ENCODE measurements around the gene SMIM41. TPM values are rescaled to one million over a fixed set of nuclear protein-coding genes. Genes with fewer than 3 reads are reported as not detected.

The SMIM41 gene
- total and polyA plus RNA-seq, 10 of the 15 experiments (the other 5 are each of a cell fraction or from before 2014, with no cell fraction given), result not detected

DNA sequence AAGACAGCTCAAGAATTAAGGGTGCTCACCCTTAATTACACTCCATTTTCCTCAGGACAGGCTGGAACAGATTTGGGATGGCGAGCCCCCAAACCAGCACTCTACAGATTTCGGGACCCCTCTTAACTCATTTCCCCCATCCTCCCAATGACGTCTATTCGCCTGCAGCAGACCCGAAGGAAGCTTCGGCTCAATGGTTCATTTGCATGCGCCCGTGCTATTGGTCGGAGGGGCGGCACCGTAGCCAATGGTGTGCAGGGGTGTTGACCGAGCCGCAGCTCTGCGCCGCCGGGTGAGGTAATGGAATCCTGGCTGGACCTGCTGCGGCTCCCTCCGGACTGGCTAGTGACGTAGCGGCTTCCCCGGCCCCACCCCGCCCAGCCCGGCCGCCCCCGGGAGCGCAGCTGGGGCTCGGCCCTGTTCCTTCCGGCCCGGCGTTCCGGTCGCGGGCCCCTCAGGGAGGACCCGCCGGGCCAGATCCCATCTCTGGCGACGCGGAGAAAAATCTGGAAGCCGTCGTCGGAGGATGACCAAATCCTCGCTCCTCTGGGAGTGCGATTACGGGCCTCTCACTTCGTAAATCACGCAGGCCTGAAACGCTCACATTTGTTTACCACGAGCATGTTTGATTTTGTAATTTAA, 46.6 kb upstream of the SMIM41 start:
- Histone ChIP-seq H3K4me2 (ENCODE audit: control insufficient read depth, insufficient read depth) (peak overlapping the region; percentile 88), H3K27ac (ENCODE audit: control insufficient read depth, insufficient read depth) (no peak overlapping the region), H3K4me1 (ENCODE audit: control insufficient read depth, insufficient read depth, low read length) (peaks cover 17% of the 10 kb centered on the region), H3K9me3 (replicated peaks; ENCODE audit: control insufficient read depth, insufficient read depth, low read length) (no peaks in the 10 kb centered on the region), H2AFZ (ENCODE audit: control insufficient read depth, low read depth, low read length) (peak overlapping the region; percentile 64), H3K27me3 (replicated peaks in 1 of 2; ENCODE audit: control insufficient read depth in 2 of 2, insufficient read depth in 2 of 2, low read length in 1 of 2) (no peaks in the 10 kb centered on the region; a peak in 1 of 4 replicates), H4K20me1 (ENCODE audit: control insufficient read depth, insufficient read depth) (no peaks in the 10 kb centered on the region), H3K36me3 (ENCODE audit: control insufficient read depth in 2 of 2, insufficient read depth in 2 of 2, low read length in 1 of 2) (no peaks in the 10 kb centered on the region), H3K4me3 (peak overlapping the region; percentile 51; the same call in 1 of the 2 replicates), H3K9ac (ENCODE audit: control insufficient read depth, insufficient read depth, low read length) (peak overlapping the region; percentile 56), H3K79me2 (ENCODE audit: control insufficient read depth, insufficient read depth, low read length) (no peaks in the 10 kb centered on the region)
- DNase-seq (ENCODE audit: low read depth, low spot score) (peak; percentile 55), ATAC-seq (peak; percentile 94), FAIRE-seq (peak; percentile 95)
- no TSS peak for BruUV-seq (replicated peaks)
- in situ Hi-C loops (cut with MboI), result no loop called here
- ChIA-PET RAD21 (ENCODE audit: unreplicated experiment) (interaction anchor here (0.7 to 4.3 kb wide), 14 partner anchors 9 to 89 kb away, joined by 3 to 44 read pairs (median 8); partner anchors contain the start of genes ATG101 and NR4A1), CTCF (interaction anchor here (0.9 to 15.6 kb wide), 18 partner anchors 8 to 246 kb away, joined by 3 to 622 read pairs (median 6); partner anchors contain the start of genes ATG101, NR4A1 and SMIM41), SMC1A (ENCODE audit: uncharacterized antibody, unreplicated experiment) (interaction anchor here (0.7 to 13.7 kb wide), 12 partner anchors 9 to 88 kb away, joined by 3 to 322 read pairs (median 6); partner anchors contain the start of genes ATG101 and NR4A1), POLR2A (interaction anchor here (0.6 to 6.0 kb wide), 11 partner anchors 15 to 1254 kb away, joined by 3 to 24 read pairs (median 5); partner anchors contain the start of genes ATG101 and NR4A1)
- intact Hi-C loops (cut with micrococcal nuclease; ENCODE audit: unreplicated experiment), result no loop called here
- 1% methylated on average over 30 of the region's 48 CpGs for WGBS (ENCODE audit: insufficient coverage, insufficient replicate concordance, low lambda C conversion rate, missing lambda C conversion rate)
- TF ChIP-seq TAF1 (IDR thresholded peaks at IDR 0.05; ENCODE audit: borderline replicate concordance, low read depth, low read length), result no peak
- TF ChIP-seq, protein P1, sequence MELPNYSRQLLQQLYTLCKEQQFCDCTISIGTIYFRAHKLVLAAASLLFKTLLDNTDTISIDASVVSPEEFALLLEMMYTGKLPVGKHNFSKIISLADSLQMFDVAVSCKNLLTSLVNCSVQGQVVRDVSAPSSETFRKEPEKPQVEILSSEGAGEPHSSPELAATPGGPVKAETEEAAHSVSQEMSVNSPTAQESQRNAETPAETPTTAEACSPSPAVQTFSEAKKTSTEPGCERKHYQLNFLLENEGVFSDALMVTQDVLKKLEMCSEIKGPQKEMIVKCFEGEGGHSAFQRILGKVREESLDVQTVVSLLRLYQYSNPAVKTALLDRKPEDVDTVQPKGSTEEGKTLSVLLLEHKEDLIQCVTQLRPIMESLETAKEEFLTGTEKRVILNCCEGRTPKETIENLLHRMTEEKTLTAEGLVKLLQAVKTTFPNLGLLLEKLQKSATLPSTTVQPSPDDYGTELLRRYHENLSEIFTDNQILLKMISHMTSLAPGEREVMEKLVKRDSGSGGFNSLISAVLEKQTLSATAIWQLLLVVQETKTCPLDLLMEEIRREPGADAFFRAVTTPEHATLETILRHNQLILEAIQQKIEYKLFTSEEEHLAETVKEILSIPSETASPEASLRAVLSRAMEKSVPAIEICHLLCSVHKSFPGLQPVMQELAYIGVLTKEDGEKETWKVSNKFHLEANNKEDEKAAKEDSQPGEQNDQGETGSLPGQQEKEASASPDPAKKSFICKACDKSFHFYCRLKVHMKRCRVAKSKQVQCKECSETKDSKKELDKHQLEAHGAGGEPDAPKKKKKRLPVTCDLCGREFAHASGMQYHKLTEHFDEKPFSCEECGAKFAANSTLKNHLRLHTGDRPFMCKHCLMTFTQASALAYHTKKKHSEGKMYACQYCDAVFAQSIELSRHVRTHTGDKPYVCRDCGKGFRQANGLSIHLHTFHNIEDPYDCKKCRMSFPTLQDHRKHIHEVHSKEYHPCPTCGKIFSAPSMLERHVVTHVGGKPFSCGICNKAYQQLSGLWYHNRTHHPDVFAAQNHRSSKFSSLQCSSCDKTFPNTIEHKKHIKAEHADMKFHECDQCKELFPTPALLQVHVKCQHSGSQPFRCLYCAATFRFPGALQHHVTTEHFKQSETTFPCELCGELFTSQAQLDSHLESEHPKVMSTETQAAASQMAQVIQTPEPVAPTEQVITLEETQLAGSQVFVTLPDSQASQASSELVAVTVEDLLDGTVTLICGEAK (IDR thresholded peaks at IDR 0.05; ENCODE audit: borderline replicate concordance), result peak; percentile 74; the same call in 1 of the 2 replicates
- TF ChIP-seq, protein P2, sequence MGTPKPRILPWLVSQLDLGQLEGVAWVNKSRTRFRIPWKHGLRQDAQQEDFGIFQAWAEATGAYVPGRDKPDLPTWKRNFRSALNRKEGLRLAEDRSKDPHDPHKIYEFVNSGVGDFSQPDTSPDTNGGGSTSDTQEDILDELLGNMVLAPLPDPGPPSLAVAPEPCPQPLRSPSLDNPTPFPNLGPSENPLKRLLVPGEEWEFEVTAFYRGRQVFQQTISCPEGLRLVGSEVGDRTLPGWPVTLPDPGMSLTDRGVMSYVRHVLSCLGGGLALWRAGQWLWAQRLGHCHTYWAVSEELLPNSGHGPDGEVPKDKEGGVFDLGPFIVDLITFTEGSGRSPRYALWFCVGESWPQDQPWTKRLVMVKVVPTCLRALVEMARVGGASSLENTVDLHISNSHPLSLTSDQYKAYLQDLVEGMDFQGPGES (IDR thresholded peaks at IDR 0.05), result no peak
- peak; percentile 44; the same call in 1 of the 2 replicates for TF ChIP-seq GABPA (IDR thresholded peaks at IDR 0.05; ENCODE audit: low read depth)
- TF ChIP-seq ASH2L (IDR thresholded peaks at IDR 0.05; ENCODE audit: borderline replicate concordance, low read depth), result no peak
- TF ChIP-seq IRF4 (IDR thresholded peaks at IDR 0.05; ENCODE audit: low read depth, low read length), result no peak
- TF ChIP-seq EZH2 (IDR thresholded peaks at IDR 0.05; ENCODE audit: borderline replicate concordance, control insufficient read depth, low read depth, low read length), result no peak
- TF ChIP-seq RUNX3 (IDR thresholded peaks at IDR 0.05; ENCODE audit: low read length), result peak; percentile 40; the same call in 1 of the 2 replicates
- no peak for TF ChIP-seq ZBED1 (IDR thresholded peaks at IDR 0.05; ENCODE audit: borderline replicate concordance)
- no peak for TF ChIP-seq POLR2AphosphoS2 (IDR thresholded peaks at IDR 0.05; ENCODE audit: low read depth, low read length)
- no peak for TF ChIP-seq SUZ12 (IDR thresholded peaks at IDR 0.05; ENCODE audit: unreplicated experiment)
- no peak for TF ChIP-seq ETV6 (conservative IDR thresholded peaks at IDR 0.05 in 1 of 2, IDR thresholded peaks at IDR 0.05 in 1 of 2; ENCODE audit: borderline replicate concordance in 1 of 2, low read depth in 1 of 2)
- TF ChIP-seq NR2F1 (conservative IDR thresholded peaks at IDR 0.05), result 0 out of 2 replicates have a peak, but pooled peaks have one; percentile 18
- TF ChIP-seq JUNB (IDR thresholded peaks at IDR 0.05), result no peak
- TF ChIP-seq TARDBP (IDR thresholded peaks at IDR 0.05; ENCODE audit: borderline replicate concordance), result no peak
- no peak for TF ChIP-seq ESRRA (IDR thresholded peaks at IDR 0.05; ENCODE audit: low read length)
